GM18508 (cell line): Measurements from ENCODE around the gene ECE1.

Experiments used
- ATAC-seq: cut with Tn5 transposase; IDR thresholded peaks from one replicate; pipeline ENCODE4 v1.9.1; 2021; ENCODE audit warnings: moderate number of reproducible peaks; ENCODE audit not compliant: insufficient read depth, unreplicated experiment

ECE1 gene

DNA sequence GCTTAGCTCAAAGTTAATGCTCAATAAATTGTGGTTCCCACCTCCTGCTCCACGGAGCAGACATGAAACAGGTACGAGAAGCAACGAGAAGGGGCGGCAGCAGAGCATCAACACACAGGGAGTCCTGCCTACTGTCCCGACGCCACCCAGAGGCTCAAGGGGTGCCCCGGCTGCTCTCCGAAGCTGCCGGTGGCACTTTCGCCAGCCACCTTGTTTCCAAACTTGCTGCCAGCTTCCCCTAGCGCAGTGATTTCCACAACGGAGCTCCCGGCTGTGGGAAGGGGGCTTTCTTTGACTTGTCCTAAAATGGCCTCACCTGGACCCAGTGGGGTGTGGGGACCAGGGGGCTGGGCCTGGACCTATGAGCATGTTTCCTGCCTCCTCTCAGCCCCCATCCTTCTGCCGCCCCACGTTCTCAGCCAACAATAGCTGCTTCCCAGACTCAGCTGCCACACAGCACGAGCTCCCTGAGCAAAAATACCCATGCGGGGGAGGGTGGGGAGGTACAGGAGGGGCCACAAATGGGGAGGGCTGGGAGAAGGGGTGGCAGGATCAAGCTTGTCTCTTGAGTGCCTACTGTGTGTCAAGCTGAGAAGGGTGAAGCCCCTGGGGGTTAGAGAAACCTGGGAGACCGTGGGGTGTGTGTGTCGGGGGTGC is 35.6 kb upstream of the ECE1 start:
- ATAC-seq = no peak

DNA sequence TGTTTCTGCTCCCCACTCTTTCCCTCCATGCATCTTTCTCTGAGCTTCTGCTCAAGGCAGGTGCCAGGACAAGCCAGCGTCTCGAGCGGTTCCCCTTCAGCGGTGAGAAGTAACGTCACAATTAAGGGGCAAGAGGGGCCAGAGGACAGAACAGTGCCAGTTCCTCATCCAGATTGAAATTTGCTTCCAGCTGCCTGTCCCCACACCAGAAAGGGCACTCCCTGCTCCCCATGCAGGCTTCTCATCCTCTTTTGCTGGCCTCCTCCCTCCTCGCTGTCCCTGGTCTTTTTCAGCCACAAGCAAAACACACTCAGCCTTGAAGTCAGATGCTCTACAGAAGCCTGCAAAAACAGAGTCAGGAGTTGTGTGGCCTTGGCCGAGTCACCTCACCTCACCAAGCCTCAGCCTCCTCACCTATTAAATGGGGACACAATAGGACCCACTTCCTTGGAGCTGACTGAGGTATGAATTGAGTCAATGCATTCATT is 35.0 kb upstream of the ECE1 start:
- ATAC-seq = no peak

DNA sequence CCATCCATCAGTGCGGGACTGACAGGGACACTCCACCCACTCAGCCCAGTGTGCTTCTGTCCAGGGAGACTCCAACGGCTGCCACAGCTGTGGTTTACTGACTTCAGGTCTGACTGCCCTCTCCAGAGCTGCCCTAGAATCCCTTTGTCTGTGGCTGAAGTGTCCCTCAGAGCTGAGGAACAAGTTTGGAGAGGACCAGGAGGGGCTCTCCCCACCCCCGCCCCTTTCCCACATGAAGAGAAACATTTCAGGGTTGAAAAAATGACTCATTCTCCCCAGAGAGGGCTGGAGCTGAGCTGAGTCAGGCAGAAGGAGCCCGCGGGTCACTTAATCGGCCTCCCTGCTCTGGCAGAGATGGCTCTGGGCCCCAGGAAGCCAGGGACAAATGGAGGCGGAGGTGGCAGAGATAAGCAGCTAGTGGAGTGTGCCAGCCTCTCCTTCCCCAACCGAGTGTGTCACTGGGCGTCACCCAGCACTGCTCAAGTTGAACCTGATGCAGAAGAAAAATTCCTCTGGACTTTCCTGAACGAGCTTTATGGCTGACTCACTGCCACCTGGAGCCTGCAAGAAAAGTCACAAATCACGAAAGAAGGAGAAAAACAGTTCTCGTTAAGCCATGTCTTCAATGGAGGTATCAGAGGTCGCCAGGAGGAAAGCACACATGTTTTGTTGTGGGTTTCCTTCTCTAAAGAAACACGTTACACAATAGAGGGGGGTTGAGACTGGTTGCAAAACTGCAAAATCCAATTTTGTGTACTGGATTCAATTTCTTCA is 34.3 kb upstream of the ECE1 start:
- no peak for ATAC-seq

DNA sequence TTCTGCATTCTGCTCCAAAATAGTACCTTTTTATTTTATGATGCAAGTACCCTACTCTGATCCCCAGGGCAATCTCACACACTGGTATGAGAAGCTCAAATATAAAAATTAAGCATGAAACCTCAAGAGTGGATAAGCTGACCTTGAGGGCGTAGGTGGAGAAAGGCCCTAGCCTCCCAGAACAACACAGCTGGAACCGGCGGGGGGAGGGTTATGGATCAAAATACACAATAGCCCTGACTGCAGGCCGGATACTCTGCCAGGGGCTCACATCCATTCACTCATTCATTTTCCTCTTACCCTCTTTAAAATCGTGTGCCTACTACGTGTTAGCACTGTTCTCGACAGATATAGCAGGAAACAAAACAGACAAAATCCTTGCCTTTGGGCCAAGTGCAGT is 32.8 kb upstream of the ECE1 start:
- ATAC-seq = no peak

DNA sequence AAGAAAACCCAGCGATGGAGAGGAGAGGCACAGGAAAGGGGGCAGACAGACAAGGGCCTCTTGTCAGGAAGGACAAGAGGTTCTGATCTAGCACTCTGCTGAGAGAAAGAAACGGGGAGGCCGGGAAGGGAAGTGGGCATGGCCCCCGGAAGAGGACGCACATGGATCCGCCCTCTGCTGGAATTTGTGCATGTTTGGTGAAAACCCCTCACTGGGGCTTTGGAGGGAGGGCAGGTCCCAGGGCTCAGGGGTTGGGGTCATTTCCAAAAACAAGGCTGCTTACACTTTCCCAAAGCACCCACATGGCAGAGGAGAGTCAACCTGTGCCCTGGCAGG is 32.4 kb upstream of the ECE1 start:
- no peak for ATAC-seq

DNA sequence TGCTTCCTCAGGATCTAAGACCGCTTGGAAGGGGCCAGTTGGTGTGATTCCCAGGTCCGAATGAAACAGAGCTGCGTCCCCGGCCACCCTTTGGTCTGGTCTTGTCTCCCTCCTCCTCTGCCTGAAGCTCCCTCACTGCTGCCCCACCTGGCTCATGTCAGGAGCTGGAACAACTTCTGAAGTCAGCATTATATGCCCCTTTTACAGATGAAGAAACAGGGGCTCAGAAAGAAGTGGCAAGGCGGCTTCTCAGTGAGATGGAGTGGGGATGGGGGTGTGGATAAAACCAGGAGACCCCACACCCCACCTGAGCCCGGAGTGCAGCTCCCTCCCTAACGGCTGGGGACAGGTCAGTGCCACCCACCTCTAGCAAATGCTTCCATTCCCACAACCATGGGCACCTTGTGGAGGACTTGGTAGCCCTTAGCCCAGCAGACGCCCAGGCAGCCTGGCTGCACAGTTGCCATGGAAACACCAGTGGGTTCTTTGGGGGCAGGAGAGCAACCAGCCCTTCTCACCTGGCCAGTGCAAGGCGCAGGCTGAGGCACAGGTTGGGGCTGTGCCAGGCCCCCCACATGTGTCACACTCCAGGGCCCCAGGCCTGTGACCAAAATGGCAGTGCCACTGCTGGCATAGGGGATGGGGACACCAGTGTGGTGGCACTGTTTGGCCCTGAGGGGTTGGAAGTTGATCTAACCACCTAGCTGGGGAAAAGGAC is 31.9 kb upstream of the ECE1 start:
- ATAC-seq = no peak

DNA sequence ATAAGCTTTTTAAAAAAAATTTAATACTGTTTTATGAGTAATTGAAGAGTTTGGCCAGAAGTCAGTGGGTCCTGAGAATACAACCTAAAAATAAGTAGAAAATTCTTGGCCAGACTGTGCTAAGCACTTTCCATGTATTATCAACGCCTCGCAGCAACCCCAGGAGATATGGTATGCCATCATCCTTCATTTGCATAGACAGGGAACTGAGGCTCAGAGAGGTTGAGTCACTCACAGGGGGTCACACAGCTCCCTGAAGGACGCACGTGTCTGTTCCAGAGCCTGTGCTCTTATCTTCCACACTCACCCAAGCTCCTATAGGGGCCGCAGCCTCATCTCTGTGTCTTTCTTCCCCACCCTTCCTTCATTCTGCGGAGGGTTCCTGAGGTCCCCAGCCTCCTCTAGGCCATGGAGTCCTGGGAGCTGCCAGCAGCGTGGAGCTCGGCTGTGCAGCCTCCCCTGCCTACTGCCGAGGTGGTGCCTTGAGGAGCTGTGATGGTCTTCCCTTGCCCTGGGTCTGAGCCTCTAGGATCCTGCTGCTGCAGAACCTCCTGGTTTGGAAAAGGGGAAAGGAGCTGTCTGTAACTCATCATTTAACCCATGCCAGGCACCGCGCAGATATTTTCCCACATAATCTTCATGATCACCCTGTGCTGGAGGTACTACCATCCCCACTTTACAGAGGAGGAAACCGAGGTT is 30.3 kb upstream of the ECE1 start:
- ATAC-seq = no peak

DNA sequence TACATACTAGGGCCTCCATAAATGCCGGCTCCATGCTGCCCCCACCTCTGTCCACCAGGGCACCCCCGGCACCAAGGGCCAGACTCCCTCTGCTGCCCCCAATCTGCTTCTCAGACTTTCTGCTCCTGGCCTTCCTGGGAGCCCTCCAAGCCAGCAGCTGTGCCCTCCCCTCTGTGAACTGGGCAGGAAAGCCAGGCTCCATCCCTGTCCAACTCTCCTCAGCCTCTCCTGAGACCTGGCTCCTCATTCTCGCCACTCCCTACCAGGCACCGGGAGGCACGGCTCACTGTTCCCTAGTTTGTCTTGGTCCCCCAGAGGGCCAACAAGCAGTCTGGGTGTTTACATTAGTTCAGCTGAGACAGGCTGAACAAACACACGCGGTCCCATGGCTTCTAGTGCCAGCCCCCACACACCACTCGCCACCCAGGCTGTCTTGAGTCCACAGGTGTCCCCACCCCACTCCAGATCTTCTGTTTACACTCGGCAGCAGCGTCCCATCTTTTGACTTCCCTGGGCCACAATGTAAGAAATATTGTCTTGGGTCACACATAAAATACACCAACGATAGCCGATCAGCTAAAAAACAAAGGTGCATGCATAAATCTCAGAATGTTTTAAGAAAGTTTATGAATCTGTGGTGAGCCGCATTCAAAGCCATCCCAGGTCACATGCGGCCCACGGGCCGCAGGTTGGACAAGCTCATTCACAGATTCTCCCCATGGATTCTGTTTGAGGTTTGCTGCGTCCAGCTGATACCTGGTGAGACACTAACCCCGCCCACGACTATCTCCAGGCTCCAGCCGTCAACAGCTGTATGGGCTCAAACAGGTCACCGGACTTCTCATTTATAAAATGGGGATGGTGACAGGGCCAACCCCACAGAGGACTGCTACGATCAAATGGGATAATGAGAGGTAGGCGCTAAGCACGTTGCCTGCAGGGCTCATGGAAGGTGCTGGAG is 29.5 kb upstream of the ECE1 start:
- ATAC-seq = no peak

DNA sequence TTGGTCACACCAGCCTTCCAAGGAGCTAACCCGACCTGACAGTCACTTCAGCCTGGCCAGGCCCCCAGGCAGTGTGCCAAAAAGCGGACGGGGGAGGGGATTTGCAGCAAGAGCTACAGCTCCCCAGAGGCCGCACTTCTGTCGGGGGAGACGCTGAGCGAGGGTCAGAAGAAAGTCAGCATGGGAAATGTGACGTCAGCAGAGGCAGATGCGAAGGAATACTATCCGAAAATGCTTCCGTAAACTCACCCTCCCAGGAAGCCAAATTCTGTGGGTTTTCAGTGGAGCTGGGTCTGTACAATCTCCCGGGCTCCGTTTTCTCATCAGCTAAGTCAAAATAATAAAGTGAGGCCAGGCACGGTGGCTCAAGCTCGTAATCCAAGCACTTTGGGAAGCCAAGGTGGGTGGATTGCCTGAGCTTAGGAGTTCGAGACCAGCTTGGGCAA is 28.5 kb upstream of the ECE1 start:
- no peak for ATAC-seq

DNA sequence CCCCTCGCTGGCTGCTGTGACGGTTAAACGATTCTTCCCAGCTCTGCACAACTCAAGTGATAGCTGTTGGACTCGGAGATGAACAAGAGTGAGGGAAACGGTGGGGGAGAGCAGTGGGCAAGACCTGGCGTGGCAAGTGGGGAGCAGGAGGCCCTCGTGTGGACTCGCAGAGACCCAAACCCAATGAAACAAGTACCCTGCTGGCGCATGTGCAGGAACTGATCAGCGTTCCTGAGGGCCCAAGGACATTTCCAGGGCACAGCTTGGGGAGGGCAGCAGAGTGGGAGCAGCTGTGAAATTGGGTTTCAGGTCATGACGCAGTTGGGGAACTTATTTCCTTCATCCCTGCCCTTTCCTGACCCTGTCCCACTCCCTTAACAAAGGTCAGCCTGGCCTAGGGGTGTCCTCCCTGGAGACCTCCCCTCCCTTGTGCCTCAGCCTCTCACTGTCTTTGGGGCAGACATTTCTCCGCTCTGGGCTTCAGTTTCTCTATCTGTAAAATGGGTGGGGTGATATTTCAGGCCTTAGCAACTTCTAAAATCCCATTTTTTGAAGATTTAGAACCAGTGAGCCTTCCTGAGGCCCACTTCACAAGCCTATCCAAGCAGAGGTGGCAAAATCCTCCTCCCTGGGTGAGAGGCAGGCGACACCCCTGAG is 27.9 kb upstream of the ECE1 start:
- no peak for ATAC-seq

DNA sequence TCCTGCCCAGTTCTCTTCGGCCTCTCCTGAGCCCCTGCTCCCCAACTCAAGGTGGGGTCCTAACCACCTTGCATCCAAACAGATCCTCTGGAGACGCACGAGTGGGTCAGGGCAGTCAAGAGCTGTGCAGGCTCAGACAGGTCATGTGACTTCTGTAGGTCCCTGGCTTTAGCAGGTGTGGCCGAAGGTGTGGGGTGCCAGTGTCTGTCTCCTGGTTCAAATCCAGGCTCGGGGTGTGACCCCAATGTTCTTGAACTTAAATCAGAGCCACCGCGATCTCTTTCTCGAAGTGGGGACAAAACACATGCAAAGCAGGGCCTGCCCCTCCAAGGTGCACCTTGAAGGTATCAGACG is 27.4 kb upstream of the ECE1 start:
- ATAC-seq = no peak

DNA sequence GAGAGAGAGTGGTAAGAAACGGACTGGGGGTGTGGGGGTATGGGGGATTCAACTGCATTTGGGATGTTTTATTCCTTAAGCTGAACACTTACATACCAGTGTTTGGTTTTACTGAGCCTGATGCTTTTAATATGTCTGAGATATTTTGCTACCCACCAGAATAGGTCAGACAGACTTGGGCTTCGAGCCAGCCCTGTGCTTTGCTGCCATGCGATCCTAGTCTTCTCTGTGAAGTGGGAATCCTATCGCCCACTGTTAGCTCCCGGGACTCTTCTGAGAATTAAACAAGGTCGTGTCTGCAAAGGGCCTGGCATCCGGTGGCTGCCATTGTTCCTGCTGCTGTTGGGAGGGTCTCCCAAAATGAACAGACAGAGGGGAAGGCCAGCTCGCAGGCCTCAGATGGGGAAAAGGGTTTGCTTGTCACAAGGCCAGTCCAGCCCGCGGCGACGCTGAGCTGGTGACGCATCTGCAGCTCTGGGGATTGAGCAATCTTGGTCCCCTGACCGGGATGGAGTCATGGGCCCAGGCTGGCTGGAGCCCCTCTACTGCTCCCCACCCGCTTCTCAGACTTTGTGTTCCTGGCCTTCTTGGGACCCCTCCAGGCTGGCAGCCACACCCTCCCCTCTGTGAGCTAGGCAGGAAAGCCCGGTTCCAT is 26.9 kb upstream of the ECE1 start:
- no peak for ATAC-seq

DNA sequence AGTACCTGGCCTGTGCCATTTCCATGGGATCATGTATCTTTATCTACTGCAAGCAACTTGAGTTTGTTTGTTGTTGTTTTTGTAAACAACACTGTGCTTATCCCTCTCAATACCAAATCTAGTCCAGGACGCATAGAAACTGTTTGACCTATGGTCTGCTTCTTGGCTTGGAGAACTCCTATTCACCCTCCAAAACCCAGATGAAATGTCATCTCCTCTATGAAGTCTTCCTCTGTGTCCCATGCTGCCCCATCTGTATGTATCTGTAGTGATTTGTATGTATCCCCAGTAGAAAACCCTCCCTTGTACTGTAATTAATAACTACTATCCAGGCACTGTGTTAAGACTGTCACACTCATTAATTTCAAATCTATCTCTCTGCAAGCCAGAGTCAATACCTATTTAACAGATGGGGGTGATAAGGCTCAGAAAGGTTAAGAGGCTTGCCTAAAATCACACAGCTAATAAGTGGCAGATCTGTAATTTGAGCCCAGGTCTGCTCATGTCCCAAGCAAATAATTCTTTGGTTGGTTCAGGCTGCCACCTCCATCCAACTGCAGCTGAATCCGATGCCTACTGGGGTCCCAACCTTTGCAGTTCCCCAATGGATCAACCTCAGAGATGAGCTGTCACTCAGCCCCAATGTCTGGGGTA is 24.6 kb upstream of the ECE1 start:
- ATAC-seq = no peak

DNA sequence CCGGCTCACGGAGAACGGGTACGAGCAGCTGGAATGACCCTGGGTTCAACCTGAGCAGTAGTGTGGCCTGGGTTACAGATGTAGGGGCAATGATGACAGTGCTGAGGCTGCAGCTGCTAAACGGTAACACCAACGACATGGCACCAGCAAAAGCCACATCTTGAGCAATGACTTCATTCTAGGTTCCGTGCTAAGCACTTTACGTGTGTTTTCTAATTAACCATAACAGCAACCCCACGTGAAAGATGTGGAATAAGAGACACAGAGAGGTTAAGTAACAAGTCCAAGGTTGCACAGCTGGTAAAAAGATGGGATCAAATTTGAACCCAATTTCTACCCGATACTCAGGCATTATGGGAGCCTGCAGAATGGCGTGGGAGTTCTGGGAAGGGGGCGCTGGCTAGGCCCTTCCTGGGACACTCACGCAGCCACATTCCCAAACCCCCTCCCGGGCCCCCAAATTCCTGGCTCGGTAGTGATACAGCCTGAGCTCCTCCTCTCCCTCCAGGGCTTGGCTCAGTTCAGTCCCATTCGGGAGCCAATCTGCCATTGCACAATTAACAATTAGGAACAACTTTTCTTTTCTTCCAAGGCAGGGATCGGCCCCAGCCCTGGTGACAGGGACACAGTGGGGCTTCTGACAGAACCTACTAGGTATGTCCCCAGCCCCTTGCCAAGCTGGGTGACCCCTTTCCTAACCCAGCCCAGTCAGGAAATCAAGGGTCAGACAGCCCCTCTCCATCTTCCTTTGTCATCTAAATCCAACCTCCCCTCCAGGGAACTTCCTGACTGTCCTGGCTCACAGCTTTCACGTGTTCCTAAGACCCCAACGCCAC is 23.8 kb upstream of the ECE1 start:
- ATAC-seq = no peak

DNA sequence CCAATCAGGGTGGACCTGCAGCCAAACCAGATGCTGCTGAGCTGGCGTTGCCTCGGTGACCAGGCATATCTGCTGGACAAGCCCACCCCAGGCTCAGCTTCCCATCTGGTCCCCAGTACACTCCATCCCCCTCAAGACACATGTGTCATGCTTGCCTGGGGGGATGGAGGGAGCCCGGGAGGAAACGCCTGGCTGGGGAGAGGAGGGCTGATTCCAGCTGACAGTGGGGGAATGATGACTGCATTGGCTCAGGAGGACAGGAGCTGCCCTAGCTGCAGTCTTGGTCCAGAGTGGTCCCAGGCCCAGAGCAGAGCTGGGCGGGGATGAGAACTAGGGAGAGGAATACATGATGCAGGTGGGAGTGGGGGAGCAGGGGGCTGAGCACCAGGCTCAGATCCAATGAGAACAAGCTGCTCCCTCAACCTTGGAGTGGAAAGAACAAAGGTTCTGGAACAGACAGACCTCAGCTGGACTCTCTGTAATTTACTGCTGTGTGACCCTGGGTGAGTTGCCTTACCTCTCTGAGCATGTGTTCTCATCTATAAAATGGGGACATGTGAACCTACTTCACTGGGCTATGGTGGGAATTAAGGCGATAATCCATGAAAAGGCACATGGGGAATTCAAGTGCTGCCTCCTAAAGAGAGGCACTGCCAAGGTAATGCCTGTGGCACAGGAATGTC is 23.1 kb upstream of the ECE1 start:
- ATAC-seq = no peak

DNA sequence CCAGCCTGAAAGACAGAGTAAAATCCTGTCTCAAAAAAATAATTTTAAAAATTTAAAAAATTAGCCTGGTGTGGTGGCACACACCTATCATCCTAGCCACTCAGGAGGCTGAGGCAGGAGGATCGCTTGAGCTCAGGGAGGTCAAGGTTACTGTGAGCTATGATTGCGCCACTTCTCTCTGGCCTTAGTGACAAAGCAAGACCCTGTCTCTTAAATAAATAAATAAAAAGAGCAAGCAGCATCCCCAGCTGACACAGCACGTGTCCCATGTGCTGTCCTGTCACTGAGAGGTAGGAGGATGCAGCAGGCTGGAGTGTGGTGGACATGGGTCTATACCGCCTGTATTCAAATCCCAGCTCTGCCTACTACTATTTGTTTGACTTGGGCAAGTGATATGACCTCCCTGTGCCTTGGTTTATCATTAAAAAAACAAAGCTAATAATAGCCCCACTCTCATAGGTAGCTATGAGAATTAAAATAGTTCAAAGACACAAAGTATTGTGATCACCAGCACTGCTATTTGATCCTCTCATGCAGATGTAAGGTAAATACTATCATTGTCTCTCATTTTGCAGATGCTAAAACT is 22.2 kb upstream of the ECE1 start:
- ATAC-seq = no peak

DNA sequence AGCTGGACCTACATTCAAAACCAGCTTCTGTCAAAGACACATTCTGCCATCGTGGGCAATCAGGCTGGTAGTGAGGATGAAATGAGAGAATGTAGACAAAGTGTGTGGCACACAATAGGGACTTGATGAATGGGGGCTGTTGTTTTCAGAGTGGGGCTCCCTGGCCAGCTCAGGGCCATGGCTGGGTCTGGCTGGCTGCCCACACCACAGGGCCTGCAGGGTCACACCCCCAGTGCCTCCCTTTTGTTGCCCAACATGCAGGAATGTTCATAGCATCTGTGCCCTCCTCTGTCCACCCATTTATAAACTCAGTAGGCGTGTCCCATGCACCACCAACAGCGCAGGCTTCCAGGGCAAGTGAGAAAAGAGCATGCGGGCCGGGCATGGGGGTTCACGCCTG is 20.8 kb upstream of the ECE1 start:
- no peak for ATAC-seq
